ENCODE results near the gene DBF4B. TPM values are rescaled to one million over a fixed set of nuclear protein-coding genes. Genes with fewer than 3 reads are reported as not detected.

Gene DBF4B
- total and polyA plus RNA-seq, 2 of the 13 experiments (the other 11 are each of a cell fraction or from before 2014, with no cell fraction given), result 11.7 to 13.2 TPM

GRCh38 chr17:44779211-44780025 is 71.0 kb downstream of the DBF4B start (continued):
- TF ChIP-seq CCAR2 (optimal IDR thresholded peaks at IDR 0.05; ENCODE audit: low read depth, low read length) (no peak), SIX1 (CRISPR knock-in tag; IDR thresholded peaks at IDR 0.05; ENCODE audit: borderline replicate concordance) (no peak), RELA (CRISPR knock-in tag; IDR thresholded peaks at IDR 0.05) (no peak), ZNF276 (CRISPR knock-in tag; IDR thresholded peaks at IDR 0.05; ENCODE audit: low read depth) (peak; percentile 69; the same call in 1 of the 2 replicates), ZNF383 (CRISPR knock-in tag; IDR thresholded peaks at IDR 0.05; ENCODE audit: borderline replicate concordance) (no peak), ZNF670 (CRISPR knock-in tag; IDR thresholded peaks at IDR 0.05; ENCODE audit: borderline replicate concordance) (no peak), ZNF644 (CRISPR knock-in tag; IDR thresholded peaks at IDR 0.05; ENCODE audit: low read depth) (no peak), MYPOP (CRISPR knock-in tag; IDR thresholded peaks at IDR 0.05) (no peak), ZNF20 (CRISPR knock-in tag; IDR thresholded peaks at IDR 0.05) (no peak), GPBP1L1 (CRISPR knock-in tag; IDR thresholded peaks at IDR 0.05) (no peak), ZNF790 (CRISPR knock-in tag; IDR thresholded peaks at IDR 0.05; ENCODE audit: borderline replicate concordance) (no peak), RFXAP (CRISPR knock-in tag; IDR thresholded peaks at IDR 0.05; ENCODE audit: borderline replicate concordance) (peak; percentile 69; the same call in 1 of the 2 replicates), KDM4B (CRISPR knock-in tag; IDR thresholded peaks at IDR 0.05) (peak; percentile 42; the same call in 1 of the 2 replicates), ZNF432 (CRISPR knock-in tag; IDR thresholded peaks at IDR 0.05; ENCODE audit: borderline replicate concordance) (no peak), ZNF10 (CRISPR knock-in tag; IDR thresholded peaks at IDR 0.05; ENCODE audit: borderline replicate concordance, low read depth) (no peak), ZBTB44 (CRISPR knock-in tag; IDR thresholded peaks at IDR 0.05) (no peak), RARG (CRISPR knock-in tag; IDR thresholded peaks at IDR 0.05; ENCODE audit: low read depth) (no peak), NFYC (CRISPR knock-in tag; IDR thresholded peaks at IDR 0.05) (0 out of 2 replicates have a peak, but pooled peaks have one; percentile 30), ZNF616 (CRISPR knock-in tag; IDR thresholded peaks at IDR 0.05; ENCODE audit: low read depth) (no peak)

All from HepG2 (cell line).